ENCODE measurements around the gene ADM2. TPM values are rescaled to one million over a fixed set of nuclear protein-coding genes. Genes with fewer than 3 reads are reported as not detected.

The ADM2 gene
- total and polyA plus RNA-seq, 2 donors (not counting 1 experiment from before 2014, with no cell fraction given), result 0.73 to 5.8 TPM

GRCh38 chr22:50504369-50505211 is 23.2 kb downstream of the ADM2 start:
- H3K79me2 ChIP-seq (ENCODE audit: control insufficient read depth, insufficient read depth, low read length), result peaks cover 31% of the 10 kb centered on the region
- no peak overlapping the region for H3K4me3 ChIP-seq (replicated peaks in 1 of 4; ENCODE audit: control extremely low read depth in 1 of 4, insufficient read depth in 1 of 4, low read depth in 3 of 4, low read length in 4 of 4)
- H3K4me2 ChIP-seq (ENCODE audit: extremely low read depth, insufficient read depth, low read length), result no peak overlapping the region
- H3K27me3 ChIP-seq (ENCODE audit: control insufficient read depth, insufficient read depth, low read length), result no peaks in the 10 kb centered on the region
- no peak for TF ChIP-seq EZH2 (IDR thresholded peaks at IDR 0.05; ENCODE audit: low read length, missing control alignments)
- TF ChIP-seq CTCF (conservative IDR thresholded peaks at IDR 0.05 in 1 of 2, IDR thresholded peaks at IDR 0.05 in 1 of 2; ENCODE audit: low read depth in 1 of 2, low read length in 2 of 2), result no peak
- H4K20me1 ChIP-seq (ENCODE audit: control insufficient read depth, extremely low read depth, insufficient read depth, low read length), result no peaks in the 10 kb centered on the region
- peaks cover 3% of the 10 kb centered on the region for H3K4me1 ChIP-seq (ENCODE audit: control insufficient read depth, extremely low read depth, insufficient read depth, low read length)
- H3K9ac ChIP-seq (ENCODE audit: insufficient read depth, low read length), result no peak overlapping the region
- no peak overlapping the region for H2AFZ ChIP-seq (ENCODE audit: low read length)
- H3K27ac ChIP-seq (ENCODE audit: insufficient read depth, low read length), result no peak overlapping the region
- H3K9me3 ChIP-seq (ENCODE audit: control insufficient read depth, insufficient read depth, low read depth, low read length), result no peaks in the 10 kb centered on the region
- H3K36me3 ChIP-seq (ENCODE audit: control insufficient read depth, insufficient read depth, low read length), result peaks cover 19% of the 10 kb centered on the region
- no peak for DNase-seq (ENCODE audit: low read depth in 2 of 2)

GRCh38 chr22:50505276-50505775 is 24.0 kb downstream of the ADM2 start:
- H3K36me3 ChIP-seq (ENCODE audit: control insufficient read depth, insufficient read depth, low read length), result peaks cover 19% of the 10 kb centered on the region
- DNase-seq (ENCODE audit: low read depth in 2 of 2), result no peak
- no peak overlapping the region for H2AFZ ChIP-seq (ENCODE audit: low read length)

More at GRCh38 chr22:50505276-50505775, 24.0 kb downstream of the ADM2 start:
- Histone ChIP-seq H3K9me3 (ENCODE audit: control insufficient read depth, insufficient read depth, low read depth, low read length) (no peaks in the 10 kb centered on the region), H3K4me2 (ENCODE audit: extremely low read depth, insufficient read depth, low read length) (no peak overlapping the region), H3K4me3 (replicated peaks in 1 of 4; ENCODE audit: control extremely low read depth in 1 of 4, insufficient read depth in 1 of 4, low read depth in 3 of 4, low read length in 4 of 4) (no peak overlapping the region), H4K20me1 (ENCODE audit: control insufficient read depth, extremely low read depth, insufficient read depth, low read length) (no peaks in the 10 kb centered on the region), H3K27ac (ENCODE audit: insufficient read depth, low read length) (no peak overlapping the region), H3K4me1 (ENCODE audit: control insufficient read depth, extremely low read depth, insufficient read depth, low read length) (peaks cover 3% of the 10 kb centered on the region), H3K9ac (ENCODE audit: insufficient read depth, low read length) (no peak overlapping the region), H3K27me3 (ENCODE audit: control insufficient read depth, insufficient read depth, low read length) (no peaks in the 10 kb centered on the region), H3K79me2 (ENCODE audit: control insufficient read depth, insufficient read depth, low read length) (peaks cover 35% of the 10 kb centered on the region)
- no peak for TF ChIP-seq CTCF (conservative IDR thresholded peaks at IDR 0.05 in 1 of 2, IDR thresholded peaks at IDR 0.05 in 1 of 2; ENCODE audit: low read depth in 1 of 2, low read length in 2 of 2)
- no peak for TF ChIP-seq EZH2 (IDR thresholded peaks at IDR 0.05; ENCODE audit: low read length, missing control alignments)

All from fibroblast of lung (primary cell).